ACC112 (cell line): ENCODE data around the gene RACGAP1.
"Not testable (repeated sequence)": the region's sequence is repeated elsewhere in the genome, so short reads cannot be mapped to it uniquely, and the experiment has no call there.

ENCODE experiments used
- H2AFZ ChIP-seq: fragments of 200-600 bp; sonication (generic); one replicate; pipeline ENCODE4 v1.6.0; 2017; ENCODE audit warnings: antibody characterized with exemption, low read length; ENCODE audit not compliant: unreplicated experiment
- H3K27ac ChIP-seq: fragments of 200-600 bp; sonication (generic); 2 replicates; pipeline ENCODE4 v1.5.1; 2014; ENCODE audit warnings: low read depth, mild to moderate bottlenecking, antibody characterized with exemption, low read length, moderate library complexity
- H3K27me3 ChIP-seq: fragments of 200-600 bp; sonication (generic); 2 replicates; pipeline ENCODE4 v1.6.1; 2014; ENCODE audit warnings: mild to moderate bottlenecking, antibody characterized with exemption, low read length, moderate library complexity, mixed read lengths; ENCODE audit not compliant: insufficient read depth
- H3K36me3 ChIP-seq: fragments of 200-600 bp; sonication (generic); 2 replicates; pipeline ENCODE4 v1.6.1; 2016; ENCODE audit warnings: mild to moderate bottlenecking, antibody characterized with exemption, low read length, moderate library complexity, mixed read lengths; ENCODE audit not compliant: insufficient read depth
- H3K4me1 ChIP-seq: fragments of 200-600 bp; sonication (generic); one replicate; pipeline ENCODE4 v1.6.1; 2016; ENCODE audit warnings: low read length, mixed read lengths; ENCODE audit not compliant: insufficient read depth, unreplicated experiment, control insufficient read depth
- H3K4me3 ChIP-seq: fragments of 200-600 bp; sonication (generic); 2 replicates; pipeline ENCODE4 v1.5.1; 2014; ENCODE audit warnings: mild to moderate bottlenecking, low read depth, low read length
- H3K79me2 ChIP-seq: fragments of 200-600 bp; sonication (generic); one replicate; pipeline ENCODE4 v1.6.0; 2016; ENCODE audit warnings: low read length; ENCODE audit not compliant: control insufficient read depth, unreplicated experiment, insufficient read depth

The RACGAP1 gene

DNA sequence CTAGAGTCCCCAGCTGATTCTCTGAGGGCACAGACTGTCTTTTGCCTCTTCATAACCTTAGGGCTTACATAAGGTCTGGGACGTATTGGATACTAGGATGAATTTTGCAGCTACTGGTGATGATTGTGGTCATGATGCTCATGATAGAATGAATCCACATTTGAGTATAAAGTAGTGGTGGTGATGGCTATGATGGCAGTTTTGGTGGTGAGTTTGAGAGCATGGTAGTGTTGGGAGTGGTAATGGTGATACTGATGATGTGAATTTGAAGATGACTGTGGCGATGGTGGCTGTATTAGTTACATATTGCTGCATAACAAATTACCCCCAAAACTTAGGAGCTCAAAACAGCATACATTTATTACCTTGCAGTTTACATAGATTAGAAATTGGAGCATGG, 18.0 kb upstream of the RACGAP1 start:
- Histone ChIP-seq H3K4me3 (no peak overlapping the region), H2AFZ (no peak overlapping the region), H3K27me3 (no peaks in the 10 kb centered on the region), H3K79me2 (no peaks in the 10 kb centered on the region), H3K36me3 (no peaks in the 10 kb centered on the region), H3K27ac (no peak overlapping the region), H3K4me1 (no peaks in the 10 kb centered on the region)

DNA sequence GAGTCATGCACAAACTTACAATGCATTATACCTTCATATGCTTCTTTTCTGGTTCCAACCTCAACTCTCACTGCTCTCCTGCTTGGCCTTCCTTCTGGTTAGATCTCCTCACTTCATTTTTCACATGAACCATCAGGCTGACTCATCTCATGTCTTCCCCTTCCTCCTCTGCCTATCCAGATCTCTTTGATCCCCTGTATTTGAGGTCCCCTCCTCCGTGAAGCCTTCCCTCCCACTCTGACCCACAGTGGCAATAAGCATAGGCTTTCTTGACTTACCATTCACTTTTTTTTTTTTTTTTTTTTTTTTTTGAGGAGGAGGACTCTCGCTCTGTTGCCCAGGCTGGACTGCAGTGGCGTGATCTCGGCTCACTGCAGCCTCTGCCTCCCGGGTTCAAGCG, 17.4 kb upstream of the RACGAP1 start:
- no peak overlapping the region for H3K4me3 ChIP-seq
- no peaks in the 10 kb centered on the region for H3K36me3 ChIP-seq
- H3K4me1 ChIP-seq: no peaks in the 10 kb centered on the region
- H3K27me3 ChIP-seq: no peaks in the 10 kb centered on the region
- H2AFZ ChIP-seq: no peak overlapping the region
- H3K79me2 ChIP-seq: no peaks in the 10 kb centered on the region
- H3K27ac ChIP-seq: no peak overlapping the region

DNA sequence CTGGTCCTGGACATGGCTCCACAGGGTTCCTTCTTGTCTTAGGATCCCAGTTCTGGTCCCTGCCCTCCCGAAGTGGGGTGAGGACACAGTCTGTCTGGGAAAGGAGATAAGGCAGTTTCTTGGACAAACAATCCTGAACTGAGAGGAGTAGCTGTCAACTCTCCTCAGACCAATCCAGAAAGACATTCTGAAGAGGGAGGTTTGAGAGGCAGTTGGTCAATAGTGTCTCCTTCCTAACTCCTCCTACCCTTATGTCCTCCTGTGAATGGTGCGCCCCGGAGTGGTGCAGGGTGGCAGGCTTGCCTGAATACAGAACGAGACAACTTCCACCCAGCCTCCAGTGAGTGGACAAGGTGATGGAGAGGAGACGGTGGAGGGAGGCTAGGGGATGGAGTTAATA, 16.7 kb upstream of the RACGAP1 start:
- Histone ChIP-seq H3K4me3 (no peak overlapping the region), H3K27ac (no peak overlapping the region), H2AFZ (no peak overlapping the region), H3K79me2 (no peaks in the 10 kb centered on the region), H3K27me3 (no peaks in the 10 kb centered on the region), H3K36me3 (no peaks in the 10 kb centered on the region), H3K4me1 (no peaks in the 10 kb centered on the region)

DNA sequence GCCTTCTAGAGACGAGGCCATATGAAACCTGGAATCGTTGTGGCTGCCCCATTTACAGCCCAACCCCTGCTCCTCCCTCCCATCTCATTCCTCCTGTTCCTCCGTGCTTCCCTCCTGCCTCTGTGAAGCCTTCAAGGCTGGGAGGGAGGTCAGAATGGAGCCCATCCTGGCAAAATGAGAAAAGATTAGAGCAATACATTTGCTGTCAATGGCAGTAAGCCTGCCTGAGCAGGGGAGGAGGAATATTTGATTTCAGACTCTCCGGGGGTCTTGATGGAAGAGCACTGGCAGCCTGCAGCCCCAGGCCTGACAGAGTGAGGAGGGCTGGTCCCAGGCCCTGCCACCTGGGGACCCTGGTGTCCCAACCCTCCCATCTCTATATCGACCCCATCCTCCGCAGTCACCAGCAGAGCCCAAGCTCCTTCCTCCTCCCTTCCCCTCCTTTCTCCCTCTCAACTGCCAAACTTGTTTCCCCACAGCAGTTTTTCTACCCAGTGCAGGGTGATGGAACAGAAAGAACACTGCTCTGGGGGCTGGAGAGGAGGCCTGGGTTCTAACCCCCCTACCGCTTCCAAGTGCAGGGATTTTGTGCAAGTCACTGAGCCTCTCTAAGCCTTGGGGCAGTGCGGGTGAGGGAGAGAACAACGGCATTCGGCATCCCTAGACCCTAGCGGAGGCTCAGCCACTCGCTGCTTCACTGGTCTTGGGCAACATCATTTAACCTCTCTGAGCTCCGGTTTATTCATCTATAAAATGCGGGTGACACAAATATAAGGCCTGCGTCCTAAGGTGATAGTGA, 16.0 kb upstream of the RACGAP1 start:
- Histone ChIP-seq H3K4me3 (no peak overlapping the region), H3K36me3 (no peaks in the 10 kb centered on the region), H3K27ac (no peak overlapping the region), H3K27me3 (no peaks in the 10 kb centered on the region), H3K4me1 (no peaks in the 10 kb centered on the region), H3K79me2 (no peaks in the 10 kb centered on the region), H2AFZ (no peak overlapping the region)

DNA sequence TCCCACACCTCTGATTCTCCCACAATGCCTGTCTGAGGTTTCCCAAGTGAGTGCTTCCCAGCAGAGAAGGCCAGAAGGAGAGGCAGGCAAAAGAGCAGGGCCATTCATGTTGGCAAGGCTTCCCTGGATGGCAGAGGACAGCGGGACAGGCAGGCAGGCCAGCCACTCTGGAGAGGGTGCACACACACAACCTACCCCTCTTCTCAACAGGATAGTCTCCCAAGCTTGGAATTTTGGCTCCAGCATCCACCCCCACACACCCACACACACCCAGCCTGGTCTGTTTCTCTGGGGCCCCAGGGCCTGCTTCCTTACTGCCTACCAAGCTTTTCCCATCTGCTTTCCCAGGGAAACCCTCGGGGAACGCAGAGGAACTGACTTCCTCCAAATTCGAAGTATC, 15.4 kb upstream of the RACGAP1 start:
- H2AFZ ChIP-seq: no peak overlapping the region
- no peaks in the 10 kb centered on the region for H3K79me2 ChIP-seq
- no peaks in the 10 kb centered on the region for H3K27me3 ChIP-seq

DNA sequence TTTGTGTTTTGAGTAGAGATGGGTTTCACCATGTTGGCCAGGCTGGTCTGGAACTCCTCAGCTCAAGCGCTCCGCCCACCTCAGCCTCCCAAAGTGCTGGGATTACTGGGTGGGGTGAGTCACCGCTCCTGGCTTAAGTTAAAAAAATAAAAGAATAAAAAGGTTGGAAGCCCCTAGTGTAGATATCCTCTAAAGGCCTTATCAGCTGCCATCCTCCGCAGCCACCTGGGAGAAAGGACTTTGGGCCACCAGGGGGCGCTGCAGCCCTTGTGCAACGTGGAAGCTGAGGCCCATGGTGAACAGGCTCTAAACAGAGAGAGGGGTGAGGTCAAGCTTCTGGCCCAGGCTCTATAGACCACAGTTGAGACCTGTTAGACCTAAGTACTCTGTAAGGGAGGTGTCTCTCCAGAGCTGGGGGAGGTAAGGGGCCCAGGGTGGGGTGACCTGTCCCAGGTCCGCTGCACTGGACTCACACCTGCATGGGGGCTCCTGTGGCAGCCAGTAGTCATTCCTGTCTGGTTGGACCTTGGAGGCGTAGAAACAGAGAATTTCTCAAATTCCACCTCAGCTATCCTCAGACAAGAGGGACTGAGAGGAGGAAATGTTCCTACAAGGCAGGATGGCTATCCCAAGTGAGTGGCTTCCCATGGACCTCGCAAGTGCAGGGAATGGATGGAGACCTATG, 14.0 kb upstream of the RACGAP1 start:
- no peak overlapping the region for H2AFZ ChIP-seq

More for the DNA sequence above, 15.4 kb upstream of the RACGAP1 start:
- no peak overlapping the region for H3K27ac ChIP-seq
- H3K4me3 ChIP-seq: no peak overlapping the region
- no peaks in the 10 kb centered on the region for H3K36me3 ChIP-seq
- no peaks in the 10 kb centered on the region for H3K4me1 ChIP-seq

DNA sequence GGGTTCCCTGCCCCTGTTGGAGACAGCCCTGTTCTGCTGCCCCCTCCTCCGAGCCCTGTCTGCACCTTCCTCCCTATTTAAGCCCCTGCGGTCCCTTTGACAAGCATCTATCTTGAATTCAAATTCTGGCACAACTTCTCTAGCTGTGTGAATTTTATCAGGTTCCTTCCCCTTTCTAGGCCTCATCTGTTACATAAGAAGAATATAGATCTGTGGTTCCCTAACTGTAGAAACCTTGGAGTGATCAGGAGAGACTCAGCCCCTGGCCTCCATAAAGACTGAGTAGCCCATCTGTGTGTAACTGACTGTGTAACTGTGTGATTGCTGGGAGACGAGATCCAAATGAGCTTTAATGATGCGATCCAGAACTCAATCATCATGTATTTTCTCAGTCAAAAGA, 13.0 kb upstream of the RACGAP1 start:
- H3K79me2 ChIP-seq: no peaks in the 10 kb centered on the region
- H3K27ac ChIP-seq: no peak overlapping the region
- H3K4me3 ChIP-seq: no peak overlapping the region
- H3K4me1 ChIP-seq: no peaks in the 10 kb centered on the region
- no peaks in the 10 kb centered on the region for H3K36me3 ChIP-seq
- no peak overlapping the region for H2AFZ ChIP-seq
- no peaks in the 10 kb centered on the region for H3K27me3 ChIP-seq

More for the DNA sequence above, 14.0 kb upstream of the RACGAP1 start:
- Histone ChIP-seq H3K27ac (no peak overlapping the region), H3K4me3 (no peak overlapping the region), H3K79me2 (no peaks in the 10 kb centered on the region), H3K4me1 (no peaks in the 10 kb centered on the region), H3K36me3 (no peaks in the 10 kb centered on the region), H3K27me3 (no peaks in the 10 kb centered on the region)

DNA sequence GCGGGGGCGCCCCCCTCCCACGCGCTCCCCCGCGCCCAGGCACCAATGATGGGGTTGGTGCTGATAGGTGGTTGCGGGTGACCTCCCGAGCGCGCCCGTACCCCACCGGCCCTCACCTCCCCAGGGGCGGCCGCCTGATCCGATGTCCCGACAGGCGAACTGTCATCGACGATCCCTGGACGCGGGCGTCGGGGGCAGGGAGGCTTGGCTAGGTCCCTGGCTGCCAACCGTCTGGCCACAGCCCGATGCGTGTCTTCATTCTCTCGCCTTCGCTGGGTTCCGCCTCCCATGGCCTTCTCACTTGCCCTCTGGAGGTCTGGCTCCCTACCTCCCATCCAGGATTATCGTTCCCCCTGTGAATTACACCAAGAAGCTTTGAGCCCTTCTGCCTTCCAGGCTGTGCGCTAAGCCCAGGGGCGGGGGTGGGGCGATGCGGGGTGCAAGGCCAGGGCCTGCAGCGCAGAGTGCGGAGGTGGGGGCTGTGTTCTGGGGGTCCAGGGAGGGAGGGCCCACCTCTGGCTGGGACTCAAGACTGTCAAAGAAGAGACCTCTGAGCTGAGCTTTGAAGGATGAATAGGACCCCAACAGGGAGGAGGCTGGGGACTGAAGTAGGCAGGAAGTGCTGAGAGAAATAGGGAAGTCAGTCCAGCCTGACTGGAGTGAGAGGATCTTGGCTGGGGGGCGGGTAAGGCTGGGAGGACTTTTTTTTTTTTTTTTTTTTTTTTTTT, 7.7 kb upstream of the RACGAP1 start:
- no peak overlapping the region for H3K27ac ChIP-seq
- no peaks in the 10 kb centered on the region for H3K4me1 ChIP-seq
- no peaks in the 10 kb centered on the region for H3K79me2 ChIP-seq
- peak overlapping the region; percentile 32; the same call in 1 of the 2 replicates for H3K4me3 ChIP-seq
- H3K36me3 ChIP-seq: no peaks in the 10 kb centered on the region
- no peak overlapping the region for H2AFZ ChIP-seq
- peaks cover 7% of the 10 kb centered on the region; the same call in 1 of the 2 replicates for H3K27me3 ChIP-seq

DNA sequence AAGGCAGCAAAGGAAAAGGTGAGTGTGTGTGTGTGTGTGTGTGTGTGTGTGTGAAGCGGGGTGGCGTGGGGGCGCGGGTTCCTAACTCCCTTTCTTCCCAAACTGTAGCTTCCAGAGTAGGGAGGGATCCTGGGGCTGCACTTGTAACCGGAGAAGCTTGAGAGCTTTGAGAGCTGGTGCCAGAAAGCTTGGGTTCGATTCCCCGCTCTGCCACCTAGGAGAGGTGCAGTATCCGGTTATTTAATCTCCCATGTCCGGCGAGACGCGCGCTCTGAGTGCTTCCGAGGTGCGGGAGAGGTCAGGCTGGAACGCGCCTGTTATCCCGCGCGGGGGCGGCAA, 7.2 kb upstream of the RACGAP1 start:
- Histone ChIP-seq H3K79me2 (no peaks in the 10 kb centered on the region), H3K27ac (no peak overlapping the region), H2AFZ (no peak overlapping the region), H3K4me3 (peak overlapping the region; percentile 32; the same call in 1 of the 2 replicates), H3K27me3 (peaks cover 7% of the 10 kb centered on the region; the same call in 1 of the 2 replicates), H3K4me1 (no peaks in the 10 kb centered on the region), H3K36me3 (no peaks in the 10 kb centered on the region)

DNA sequence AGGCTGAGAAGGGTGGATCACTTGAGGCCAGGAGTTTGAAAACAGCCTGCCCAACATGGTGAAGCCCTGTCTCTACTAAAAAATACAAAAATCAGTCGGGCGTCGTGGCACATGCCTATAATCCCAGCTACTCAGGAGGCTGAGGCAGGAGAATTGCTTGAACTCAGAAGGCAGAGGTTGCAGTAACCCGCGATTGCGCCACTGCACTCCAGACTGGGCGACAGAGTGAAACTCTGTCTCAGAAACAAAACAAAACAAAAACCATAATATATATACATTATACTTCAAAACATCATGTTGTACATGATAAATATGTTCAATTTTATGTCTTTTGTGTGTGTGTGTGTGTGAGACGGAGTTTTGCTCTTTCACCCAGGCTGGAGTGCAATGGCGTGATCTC, 5.2 kb upstream of the RACGAP1 start:
- not testable (repeated sequence) for H3K36me3 ChIP-seq, H3K27ac ChIP-seq, H3K4me1 ChIP-seq, H3K27me3 ChIP-seq, H3K4me3 ChIP-seq, H2AFZ ChIP-seq, H3K79me2 ChIP-seq
